Hematopoietic multipotent progenitor cell treated with erythropoietin and hydrocortisone succinate and interleukin-3 and kit ligand, for 15 days (in vitro differentiated cells): ENCODE data around the gene TUBA8.
A peak's percentile ranks its signal among the peaks of the same experiment; 100 is the strongest.
"Not testable (repeated sequence)": the region's sequence is repeated elsewhere in the genome, so short reads cannot be mapped to it uniquely, and the experiment has no call there.

Experiments
- DNase-seq: peaks from one replicate; pipeline ENCODE4 v3.0.0-alpha.2; 2015; ENCODE audit warnings: low spot score

TUBA8 gene

DNA sequence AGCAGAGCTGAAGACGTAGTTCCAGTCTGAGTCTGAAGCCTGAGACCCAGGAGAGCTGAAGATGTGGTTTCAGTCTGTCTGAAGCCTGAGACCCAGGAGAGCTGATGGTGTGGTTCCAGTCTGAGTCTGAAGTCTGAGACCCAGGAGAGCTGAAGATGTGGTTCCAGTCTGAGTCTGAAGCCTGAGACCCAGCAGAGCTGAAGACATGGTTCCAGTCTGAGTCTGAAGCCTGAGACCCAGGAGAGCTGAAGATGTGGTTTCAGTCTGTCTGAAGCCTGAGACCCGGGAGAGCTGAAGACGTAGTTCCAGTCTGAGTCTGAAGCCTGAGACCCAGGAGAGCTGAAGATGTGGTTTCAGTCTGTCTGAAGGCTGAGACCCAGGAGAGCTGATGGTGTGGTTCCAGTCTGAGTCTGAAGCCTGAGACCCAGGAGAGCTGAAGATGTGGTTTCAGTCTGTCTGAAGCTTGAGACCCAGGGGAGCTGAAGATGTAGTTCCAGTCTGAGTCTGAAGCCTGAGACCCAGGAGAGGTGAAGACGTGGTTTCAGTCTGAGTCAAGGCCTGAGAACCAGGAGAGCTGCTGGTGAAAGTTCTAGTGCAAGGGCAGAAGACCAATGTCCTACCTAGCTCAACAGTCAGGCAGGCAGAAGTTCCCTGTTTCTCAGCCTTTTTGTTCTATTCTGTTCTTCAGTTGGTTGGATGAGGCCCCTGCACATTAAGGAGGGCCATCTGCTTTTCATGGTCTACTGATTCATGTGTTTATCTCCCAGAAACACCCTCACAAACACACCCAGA, 3.9 kb upstream of the TUBA8 start:
- peak; percentile 12 for DNase-seq

DNA sequence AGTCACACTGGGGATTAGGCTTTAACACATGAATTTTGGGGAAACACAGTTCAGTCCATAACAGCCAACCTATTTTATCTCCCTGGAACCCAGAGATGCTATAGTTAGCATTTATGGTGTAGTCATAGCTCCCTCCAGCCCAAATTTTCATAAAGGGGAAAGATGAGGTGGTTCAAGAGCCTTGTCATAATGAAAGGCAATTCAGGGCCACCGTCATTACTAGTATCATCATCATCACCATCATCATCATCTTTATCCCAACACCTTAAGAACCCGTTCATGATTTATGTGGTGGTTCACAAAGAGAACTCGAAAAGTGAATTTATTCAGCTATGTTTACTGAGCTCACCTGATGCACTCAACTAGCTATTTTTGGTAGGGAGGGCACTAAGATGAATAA, 2.4 kb upstream of the TUBA8 start:
- DNase-seq = no peak

DNA sequence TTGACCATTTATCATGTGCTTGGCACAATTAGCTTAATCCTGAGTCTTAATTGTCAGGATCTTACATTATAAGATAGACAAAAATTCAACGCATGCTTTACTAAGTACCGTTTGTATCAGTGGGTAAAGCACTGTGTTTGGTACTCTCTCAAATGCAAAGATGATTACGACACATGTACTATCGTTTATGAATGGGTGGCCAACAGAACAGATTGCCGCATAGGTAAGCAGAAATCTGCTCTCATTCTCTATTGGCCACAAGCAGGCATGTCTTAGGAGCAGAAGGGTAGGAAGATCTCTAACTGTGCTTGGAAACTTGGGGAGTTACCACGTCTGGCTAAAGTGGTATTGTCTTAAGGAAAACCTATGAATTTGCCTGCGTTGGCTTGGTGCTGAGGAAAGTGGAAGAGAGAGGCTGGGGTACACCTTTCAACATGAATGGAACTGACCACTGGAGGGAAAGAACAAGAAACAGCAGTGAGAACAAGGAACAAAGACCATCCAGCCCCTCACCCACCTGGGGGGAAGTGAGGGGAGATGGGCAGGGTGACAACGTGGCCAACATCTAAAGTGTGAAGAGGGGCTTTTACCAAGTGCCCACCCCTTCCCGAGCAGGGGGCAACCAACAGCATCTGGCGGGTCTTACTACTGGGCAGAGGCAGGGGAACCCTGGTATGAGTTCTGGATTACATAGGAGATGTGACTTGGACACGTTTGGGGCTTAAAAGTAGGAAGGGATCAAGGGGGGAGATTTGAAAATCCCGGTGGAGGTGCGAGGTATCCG, 1.0 kb upstream of the TUBA8 start:
- no peak for DNase-seq

DNA sequence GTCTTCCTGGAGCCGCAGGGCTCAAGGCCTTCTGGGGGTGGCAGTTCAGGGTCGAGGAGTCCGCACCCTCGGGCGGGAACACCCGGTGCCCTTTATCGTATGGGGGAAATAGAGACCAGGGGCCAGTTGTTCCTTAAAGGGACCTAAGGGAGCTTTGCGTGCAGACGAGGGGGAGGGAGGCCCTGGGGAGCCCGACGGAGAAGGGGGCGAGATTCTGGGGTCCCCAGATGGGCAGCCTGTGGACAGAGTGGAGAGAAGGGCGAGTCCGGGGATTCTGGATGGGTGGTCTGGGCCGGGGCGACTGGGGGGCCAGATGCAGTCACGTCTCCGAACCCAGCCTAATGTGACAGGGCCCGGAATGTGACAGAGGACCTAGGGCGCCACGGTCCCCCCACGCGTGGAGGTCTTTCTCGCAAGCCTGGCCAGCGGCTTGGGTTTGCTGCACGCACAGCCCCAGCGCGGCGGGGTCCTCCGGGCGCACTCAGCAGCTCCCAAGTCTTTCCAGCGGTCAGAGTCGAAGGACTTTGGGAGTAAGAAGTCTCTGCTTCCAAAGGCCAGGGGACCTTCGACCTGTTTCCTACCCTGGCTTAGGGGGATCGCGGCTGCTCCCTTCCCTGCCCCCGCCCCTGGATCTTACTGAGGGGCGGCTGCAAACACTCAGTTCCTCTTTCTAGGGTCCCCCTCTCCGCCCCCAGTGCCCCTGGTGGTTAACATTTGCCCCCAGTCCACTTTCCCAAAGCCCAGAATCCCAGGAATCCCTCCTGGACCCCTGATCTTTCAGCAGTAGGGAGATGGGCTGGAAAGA, 547 bp downstream of the TUBA8 start:
- DNase-seq = no peak

DNA sequence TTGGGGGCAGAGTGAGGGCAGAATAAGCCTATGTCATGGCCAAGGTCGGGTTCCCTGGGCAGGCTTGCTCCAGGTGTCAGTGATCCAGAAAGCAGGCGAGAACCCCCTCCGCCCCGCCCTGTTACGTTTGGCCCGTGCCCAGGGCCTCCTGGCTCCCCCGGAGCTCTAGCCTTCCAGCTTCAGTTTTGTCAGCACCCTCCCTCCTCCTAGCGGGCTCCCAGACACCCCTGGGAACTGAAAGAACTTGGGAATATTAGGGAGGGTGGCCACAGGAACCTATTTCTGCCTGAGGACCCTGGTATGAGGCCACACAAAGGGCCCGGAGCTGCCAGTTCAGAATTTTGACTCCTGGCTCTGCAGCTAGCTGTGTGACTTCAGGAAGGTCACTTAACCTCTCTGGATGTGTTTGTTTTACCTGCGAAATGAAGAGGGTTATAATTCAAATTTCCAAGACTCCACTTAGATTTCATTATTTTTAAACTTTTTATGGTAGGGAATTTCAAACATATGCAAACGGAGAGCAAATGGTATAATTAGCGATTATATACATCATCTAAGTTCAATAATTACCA, 1.2 kb downstream of the TUBA8 start:
- DNase-seq = no peak

DNA sequence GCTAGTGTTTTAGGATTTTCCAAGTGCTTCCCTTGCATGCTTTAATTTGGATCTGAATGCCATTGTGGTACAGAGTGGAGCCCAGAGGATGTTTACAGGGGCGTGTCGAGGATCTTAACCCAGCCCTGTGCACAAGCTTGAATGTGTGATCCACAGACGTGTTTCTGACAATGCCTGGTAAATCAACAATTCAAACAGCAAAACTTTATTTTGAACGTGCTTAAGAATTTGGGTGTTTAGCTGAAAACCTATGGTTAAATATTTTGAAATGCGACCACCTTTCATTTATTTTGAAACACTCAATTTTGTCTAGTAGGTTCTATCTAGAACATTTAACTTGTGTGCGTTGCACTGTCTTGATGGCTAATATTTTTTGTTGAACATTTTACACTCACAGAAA, 1.8 kb downstream of the TUBA8 start:
- DNase-seq = no peak

DNA sequence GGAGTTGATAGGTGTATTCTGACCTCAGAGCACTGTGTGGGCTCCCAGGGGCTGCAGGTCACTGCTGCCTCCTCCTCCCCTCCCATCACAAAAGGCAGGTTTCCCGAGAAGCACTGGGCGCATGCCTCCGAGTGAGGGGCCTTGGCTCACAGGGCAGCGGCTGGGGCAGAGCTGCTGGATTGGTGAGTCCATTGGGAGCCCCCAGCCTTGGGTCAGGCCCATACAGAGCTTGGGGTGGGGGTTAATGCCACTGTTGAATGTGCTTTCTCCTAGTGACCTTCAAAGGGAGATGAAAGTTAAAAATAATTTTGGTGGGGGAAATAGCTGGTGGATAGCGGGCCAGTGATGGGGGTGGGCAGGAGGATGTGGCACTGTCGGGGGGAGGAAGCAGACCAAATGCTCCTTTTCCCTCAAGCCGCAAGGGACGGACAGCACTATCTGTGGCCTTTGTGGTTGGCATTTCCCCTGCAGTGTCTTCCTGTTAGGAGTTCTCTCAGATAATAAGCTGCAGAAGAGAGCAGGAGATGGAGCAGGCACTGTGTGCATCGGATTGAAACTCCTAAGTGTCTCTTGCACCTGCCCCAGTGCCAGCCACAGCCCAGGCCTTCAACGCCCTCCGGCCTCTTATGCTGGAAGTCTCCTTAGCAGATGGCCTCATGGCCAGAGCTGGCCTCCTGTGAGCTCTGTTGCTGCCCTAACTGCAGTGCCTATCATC, 3.2 kb downstream of the TUBA8 start:
- no peak for DNase-seq

DNA sequence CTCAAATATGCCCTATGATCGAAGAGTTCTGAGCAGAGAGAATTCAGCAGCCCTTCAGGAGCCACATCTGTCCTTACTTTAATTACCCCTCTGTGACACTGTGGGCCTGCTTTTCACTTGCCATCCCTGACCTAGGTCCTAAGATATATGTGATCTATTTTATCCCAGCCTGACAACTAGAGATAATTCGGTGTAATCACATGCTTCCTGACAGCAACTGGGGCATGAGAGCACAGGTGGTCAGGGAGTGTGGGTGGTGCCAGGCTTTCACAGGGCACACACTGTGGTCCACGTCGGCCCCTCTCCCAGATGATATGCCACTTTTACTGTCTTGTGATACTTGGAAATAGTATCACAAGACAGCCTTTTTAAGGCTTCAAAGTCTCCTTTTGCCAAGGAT, 3.9 kb downstream of the TUBA8 start:
- DNase-seq = no peak

DNA sequence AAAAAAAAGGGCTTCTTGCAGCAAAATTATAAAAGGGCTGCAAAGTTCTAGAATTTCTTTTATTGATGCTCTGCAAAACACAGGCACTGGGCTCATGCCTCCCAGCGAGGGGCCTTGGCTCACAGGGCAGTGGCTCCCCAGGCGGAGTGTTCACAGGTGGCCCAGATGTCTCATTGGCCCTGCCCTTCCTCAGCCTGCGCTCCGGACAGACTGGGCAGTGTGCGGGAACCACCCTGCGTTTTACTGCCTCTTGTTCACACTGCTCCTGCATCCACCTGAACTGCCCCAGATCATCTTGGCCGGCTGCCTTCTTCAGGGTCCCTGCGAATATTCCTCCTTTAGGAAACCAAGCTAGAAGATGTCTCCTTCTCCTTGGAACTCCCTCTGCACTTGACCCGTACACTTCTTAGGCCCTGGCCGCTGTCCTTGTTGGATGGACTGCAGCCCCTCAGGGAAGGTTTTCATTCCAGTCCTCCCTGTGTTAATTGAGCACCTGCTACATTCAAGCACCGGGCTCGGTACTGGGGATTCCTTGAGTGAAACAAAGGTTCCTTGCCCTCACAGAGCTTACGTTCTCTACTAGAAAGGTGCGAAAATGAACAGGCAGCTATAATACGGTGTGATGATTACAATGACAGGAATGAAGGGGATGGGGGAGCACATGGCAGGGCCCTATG, 4.5 kb downstream of the TUBA8 start:
- no peak for DNase-seq

DNA sequence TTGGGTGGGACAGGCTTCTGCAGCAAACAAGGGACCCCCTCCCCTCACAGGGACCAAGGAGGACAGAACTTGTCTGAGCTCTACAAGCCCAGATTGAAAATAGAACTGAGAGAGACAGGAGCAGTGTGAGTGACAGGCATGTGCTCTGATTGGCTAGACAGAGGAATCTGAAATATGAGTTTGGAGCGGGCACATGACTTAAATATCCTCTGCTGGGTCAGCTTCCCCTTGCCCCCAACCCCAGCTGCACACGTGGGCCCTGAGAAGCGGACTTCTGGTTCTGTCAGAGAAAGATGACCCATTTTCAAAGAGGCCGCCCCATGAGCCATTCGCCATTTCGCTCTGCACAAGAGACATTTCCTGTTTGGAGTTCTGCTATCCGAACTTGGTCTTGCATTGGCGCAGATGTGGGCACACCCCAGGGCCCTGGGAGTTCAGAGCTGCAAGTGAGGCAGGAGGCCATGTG, 5.3 kb downstream of the TUBA8 start:
- no peak for DNase-seq

DNA sequence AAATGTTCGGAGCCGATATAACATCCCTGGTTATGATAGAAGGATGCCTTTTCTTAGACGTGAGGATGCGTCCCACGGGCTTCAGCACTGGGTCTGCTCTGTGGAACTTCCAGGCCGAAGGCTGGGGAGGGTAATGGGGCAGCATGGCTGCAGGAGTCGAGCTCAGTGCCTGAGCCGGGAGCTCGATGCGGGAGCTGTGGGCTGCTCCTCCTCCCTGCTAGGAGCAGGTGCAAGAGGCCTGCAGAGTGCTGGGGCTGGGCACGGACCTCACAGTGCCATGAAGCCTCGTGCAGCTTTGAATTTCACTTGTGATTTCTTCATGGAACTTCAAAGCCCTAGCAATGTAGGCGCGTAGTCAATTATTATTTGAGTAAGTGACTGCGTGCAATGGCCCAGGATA, 6.0 kb downstream of the TUBA8 start:
- DNase-seq = no peak

DNA sequence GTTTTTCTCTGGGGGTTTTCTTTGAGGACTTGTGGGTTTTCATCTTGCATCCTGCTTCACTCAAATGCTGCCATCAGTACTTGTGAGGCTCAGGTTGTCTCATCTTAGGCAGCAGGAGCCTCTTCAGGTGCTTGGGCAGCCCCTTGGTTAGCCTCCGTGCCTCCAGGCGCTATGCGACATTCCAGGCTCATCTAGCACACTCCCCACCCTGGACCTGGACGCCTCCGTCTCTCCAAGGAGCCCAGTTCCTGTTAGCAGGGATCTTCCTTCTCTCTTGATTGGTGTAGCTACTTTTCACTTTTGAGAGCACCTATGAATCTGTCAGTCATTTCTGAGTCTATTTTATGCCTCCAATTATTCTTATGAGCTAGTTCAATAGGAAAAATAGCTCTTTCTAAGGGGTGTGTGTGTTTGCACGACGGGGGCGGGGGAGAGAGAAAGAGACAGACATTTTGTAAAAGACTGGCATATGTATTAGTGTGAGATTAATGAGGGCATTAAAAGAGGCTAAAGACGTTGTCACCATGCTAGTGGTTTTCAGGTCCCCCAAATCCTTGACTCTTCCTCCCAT, 7.8 kb downstream of the TUBA8 start:
- no peak for DNase-seq

DNA sequence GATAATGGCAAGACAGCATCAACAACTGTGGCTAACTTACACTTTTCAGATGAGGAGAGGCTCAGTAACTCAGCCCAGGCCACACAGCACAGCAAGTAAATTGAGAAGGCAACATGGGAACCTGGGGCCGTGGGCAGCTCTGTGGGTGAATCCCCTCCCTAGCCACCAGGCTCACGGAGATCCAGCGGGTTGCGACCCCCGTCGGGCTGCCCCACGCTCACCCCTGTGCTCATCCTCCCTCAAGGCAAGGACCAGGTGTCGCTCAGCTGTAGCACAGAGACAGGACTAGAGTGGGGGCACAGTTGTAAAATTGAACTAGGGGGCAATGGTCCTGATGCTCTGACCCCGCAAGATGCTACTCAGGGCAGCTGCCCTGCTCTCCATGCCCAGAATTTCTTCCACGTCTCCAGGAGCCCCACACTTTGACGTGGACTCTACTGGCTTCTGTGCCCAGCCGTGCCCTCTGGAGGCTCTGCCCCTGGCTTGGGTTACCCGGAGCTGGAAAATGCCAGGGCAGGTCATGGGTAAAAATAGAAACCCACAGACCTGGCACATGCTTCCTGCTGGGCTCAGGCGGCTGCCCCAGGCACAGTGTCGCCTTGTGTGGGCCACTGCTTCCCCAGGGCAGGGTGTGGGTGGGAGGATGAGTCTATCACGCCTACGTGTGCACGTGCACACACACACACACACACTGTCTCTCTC, 9.0 kb downstream of the TUBA8 start:
- DNase-seq = no peak

DNA sequence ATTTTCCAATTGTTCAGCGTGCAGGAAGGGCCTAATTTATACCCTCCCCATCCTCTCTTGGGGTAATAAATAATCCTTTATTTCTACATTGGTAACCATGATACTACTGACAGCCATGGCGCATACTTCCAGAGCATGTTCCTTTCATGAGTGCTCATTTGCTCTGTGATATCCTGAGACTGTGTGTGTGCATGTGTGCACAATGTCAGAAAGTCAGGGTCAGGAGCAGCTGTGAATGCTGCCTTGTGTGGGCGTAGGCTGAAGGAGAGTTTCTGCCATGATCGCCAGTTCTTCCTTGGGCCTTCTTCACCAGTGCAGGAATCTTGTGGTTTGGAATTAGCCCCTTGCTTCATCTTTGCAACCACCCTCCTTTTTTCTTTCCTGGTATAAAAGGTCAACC, 10.2 kb downstream of the TUBA8 start:
- DNase-seq = no peak

DNA sequence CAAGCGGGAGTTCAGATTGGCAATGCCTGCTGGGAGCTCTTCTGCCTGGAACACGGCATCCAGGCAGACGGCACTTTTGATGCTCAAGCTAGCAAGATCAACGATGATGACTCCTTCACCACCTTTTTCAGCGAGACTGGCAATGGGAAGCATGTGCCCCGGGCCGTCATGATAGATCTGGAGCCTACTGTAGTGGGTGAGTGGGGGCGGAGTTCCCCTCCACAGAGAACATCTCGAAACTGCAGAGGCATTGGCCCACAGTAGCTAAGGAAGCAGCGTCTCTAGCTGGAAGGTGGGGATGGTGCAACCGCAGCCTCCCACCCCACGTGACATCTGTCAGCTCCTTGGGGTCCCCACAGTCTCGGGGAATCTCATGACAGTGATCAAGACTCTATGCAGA, 10.9 kb downstream of the TUBA8 start:
- DNase-seq = no peak

DNA sequence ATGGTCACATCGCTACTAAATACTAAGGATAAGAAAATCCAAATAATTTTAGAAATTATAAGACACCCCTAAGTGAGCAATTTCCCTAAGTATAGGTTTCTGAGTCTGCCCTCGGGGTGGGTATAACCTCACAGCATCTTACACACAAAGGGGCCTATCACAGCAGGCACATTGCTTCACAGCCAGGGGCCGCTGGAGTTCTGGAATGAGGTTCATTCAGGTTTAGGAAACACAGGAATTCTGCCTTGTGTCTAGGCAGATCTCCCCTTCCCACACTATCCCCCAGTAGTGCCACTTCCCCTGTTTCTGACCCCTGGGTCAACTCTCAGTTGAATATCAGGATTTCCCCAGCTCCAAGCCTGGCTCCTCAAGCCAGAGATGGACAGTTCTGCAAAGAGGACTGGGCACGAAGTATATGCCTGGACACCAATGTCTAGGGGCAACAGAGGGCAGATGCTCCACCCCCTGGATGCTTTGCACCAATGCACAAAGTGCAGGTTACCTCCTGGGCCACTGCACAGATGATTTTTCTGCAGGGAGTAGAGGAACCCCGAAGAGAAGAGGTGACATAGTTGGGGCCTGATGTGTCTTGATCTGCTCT, 11.4 kb downstream of the TUBA8 start:
- no peak for DNase-seq

DNA sequence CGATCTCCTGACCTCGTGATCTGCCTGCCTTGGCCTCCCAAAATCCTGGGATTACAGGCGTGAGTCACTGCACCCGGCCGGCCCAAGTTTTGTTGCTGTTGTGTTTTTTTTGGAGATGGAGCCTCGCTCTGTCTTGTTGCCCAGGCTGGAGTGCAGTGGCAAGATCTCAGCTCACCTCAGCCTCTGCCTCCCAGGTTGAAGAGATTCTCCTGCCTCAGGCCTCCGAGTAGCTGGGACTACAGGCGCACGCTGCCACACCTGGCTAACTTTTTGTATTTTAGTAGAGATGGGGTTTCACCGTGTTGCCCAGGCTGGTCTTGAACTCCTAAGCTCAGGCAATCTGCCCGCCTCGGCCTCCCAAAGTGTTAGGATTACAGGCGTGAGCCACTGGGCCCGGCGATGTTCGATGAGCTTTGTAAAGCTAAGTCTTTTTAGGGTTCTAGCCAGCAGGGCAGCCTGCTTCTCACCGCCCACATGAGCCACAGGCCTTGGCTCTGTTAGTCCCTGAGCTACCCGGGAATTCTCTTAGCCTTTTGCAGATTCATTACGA, 12.9 kb downstream of the TUBA8 start:
- DNase-seq = not testable (repeated sequence)

DNA sequence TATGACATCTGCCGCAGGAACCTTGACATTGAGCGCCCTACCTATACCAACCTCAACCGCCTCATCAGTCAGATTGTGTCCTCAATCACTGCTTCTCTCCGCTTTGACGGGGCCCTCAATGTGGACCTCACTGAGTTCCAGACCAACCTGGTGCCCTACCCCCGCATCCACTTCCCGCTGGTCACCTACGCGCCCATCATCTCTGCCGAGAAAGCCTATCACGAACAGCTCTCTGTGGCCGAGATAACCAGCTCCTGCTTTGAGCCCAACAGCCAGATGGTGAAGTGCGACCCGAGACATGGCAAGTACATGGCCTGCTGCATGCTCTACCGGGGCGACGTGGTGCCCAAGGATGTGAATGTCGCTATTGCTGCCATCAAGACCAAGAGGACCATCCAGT, 16.0 kb downstream of the TUBA8 start:
- DNase-seq = no peak

DNA sequence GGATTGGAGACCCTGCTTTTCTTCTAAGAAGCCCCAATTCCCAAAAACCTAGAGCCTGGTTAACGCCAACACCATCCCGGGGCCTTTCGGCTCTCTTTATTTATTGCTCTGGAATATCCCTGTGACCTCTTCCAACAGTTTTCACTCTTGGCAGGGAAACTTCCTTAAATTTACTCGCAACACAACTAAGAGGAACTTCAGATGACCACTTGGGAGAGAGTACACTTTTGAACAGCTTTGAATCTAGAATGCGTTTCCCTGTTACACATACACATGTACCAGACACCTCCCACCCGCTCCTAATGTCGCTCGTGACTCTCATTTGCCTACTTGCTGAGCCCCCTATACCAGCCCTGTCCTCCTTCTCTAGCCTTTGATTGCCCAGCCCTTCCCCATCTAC, 19.4 kb downstream of the TUBA8 start:
- DNase-seq = no peak
